DND-41 (cell line): ENCODE data around the gene STK32B.

Source experiments
- CTCF ChIP-seq: IDR thresholded peaks from 2 replicates; pipeline ENCODE4 v1.5.1; 2012; ENCODE audit warnings: borderline replicate concordance, low read length, moderate library complexity, mild to moderate bottlenecking; ENCODE audit not compliant: poor library complexity, severe bottlenecking; ENCODE audit errors: extremely low read depth
- EZH2 ChIP-seq: IDR thresholded peaks from 3 replicates; pipeline ENCODE4 v1.6.1; 2012; ENCODE audit warnings: borderline replicate concordance, low read depth, mild to moderate bottlenecking, moderate library complexity, low read length, inconsistent platforms; ENCODE audit not compliant: severe bottlenecking

DNA sequence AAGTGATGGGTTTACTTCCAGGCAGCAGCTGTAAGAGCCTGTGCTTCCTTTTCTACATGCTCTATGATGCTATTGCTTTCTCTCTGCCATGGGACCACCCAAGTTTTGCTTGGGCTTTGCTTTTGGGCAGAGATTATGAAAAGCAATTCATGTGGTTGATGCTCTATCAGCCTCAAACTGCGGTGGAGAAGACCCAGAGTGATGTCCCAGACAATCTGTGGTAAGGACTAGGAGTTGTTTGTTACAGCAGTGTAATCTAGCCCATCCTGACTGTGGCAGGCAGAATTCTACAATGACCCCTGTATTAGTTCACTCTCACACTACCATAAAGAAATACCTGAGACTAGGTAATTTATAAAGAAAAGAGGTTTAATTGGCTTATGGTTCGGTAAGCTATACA lies 22.8 kb upstream of the STK32B start:
- TF ChIP-seq CTCF (no peak), EZH2 (no peak)
